HG03064 (cell line): ENCODE results near the gene HLA-DPA1.
A peak's percentile ranks its signal among the peaks of the same experiment; 100 is the strongest.
"Not testable (repeated sequence)": the region's sequence is repeated elsewhere in the genome, so short reads cannot be mapped to it uniquely, and the experiment has no call there.

Source experiments
- ATAC-seq: cut with Tn5 transposase; IDR thresholded peaks from one replicate; pipeline ENCODE4 v1.9.1; 2021; ENCODE audit warnings: low read depth; ENCODE audit not compliant: unreplicated experiment

HLA-DPA1 gene

GRCh38 chr6:33073431-33073871, at the start of gene HLA-DPA1:
HLA-DPA1 (minus strand) TSS chr6:33073649.
- ATAC-seq: peak; percentile 42

GRCh38 chr6:33123181-33123580, 49.7 kb upstream of the HLA-DPA1 start:
- ATAC-seq: no peak

- no peak for ATAC-seq
These were observed 46.6 kb upstream of the HLA-DPA1 start for GRCh38 chr6:33120001-33120400.

- ATAC-seq: no peak
These were observed 45.2 kb upstream of the HLA-DPA1 start for GRCh38 chr6:33118525-33119123.

GRCh38 chr6:33117811-33118277, 44.4 kb upstream of the HLA-DPA1 start:
- no peak for ATAC-seq

GRCh38 chr6:33116841-33117711, 43.6 kb upstream of the HLA-DPA1 start:
- ATAC-seq: no peak

GRCh38 chr6:33116417-33116816, 43.0 kb upstream of the HLA-DPA1 start:
- no peak for ATAC-seq

- ATAC-seq: no peak
These were observed 41.0 kb upstream of the HLA-DPA1 start for GRCh38 chr6:33114406-33114805.

- ATAC-seq: no peak
These were observed 40.3 kb upstream of the HLA-DPA1 start for GRCh38 chr6:33113755-33114154.

GRCh38 chr6:33112148-33112547, 38.7 kb upstream of the HLA-DPA1 start:
- peak; percentile 75 for ATAC-seq

- no peak for ATAC-seq
These were observed 34.9 kb upstream of the HLA-DPA1 start for GRCh38 chr6:33108307-33108706.

GRCh38 chr6:33107641-33108040, 34.2 kb upstream of the HLA-DPA1 start:
- ATAC-seq: no peak

- no peak for ATAC-seq
These were observed 32.7 kb upstream of the HLA-DPA1 start for GRCh38 chr6:33105916-33106871.

GRCh38 chr6:33105386-33105785, 31.9 kb upstream of the HLA-DPA1 start:
- no peak for ATAC-seq

GRCh38 chr6:33104887-33105286, 31.4 kb upstream of the HLA-DPA1 start:
- no peak for ATAC-seq

- no peak for ATAC-seq
These were observed 30.3 kb upstream of the HLA-DPA1 start for GRCh38 chr6:33103776-33104175.

GRCh38 chr6:33101121-33101737, 27.8 kb upstream of the HLA-DPA1 start:
- ATAC-seq: not testable (repeated sequence)

GRCh38 chr6:33095681-33096080, 22.2 kb upstream of the HLA-DPA1 start:
- no peak for ATAC-seq

GRCh38 chr6:33093855-33094254, 20.4 kb upstream of the HLA-DPA1 start:
- no peak for ATAC-seq

- ATAC-seq: no peak
These were observed 18.9 kb upstream of the HLA-DPA1 start for GRCh38 chr6:33092385-33092784.
